IPS-11a (cell line): ENCODE measurements around the gene SPOCK1.

Experiments used
- H3K4me3 ChIP-seq: one replicate; pipeline ENCODE4 v1.5.1; 2013; ENCODE audit warnings: low read depth, low read length, control low read depth

SPOCK1 gene

DNA sequence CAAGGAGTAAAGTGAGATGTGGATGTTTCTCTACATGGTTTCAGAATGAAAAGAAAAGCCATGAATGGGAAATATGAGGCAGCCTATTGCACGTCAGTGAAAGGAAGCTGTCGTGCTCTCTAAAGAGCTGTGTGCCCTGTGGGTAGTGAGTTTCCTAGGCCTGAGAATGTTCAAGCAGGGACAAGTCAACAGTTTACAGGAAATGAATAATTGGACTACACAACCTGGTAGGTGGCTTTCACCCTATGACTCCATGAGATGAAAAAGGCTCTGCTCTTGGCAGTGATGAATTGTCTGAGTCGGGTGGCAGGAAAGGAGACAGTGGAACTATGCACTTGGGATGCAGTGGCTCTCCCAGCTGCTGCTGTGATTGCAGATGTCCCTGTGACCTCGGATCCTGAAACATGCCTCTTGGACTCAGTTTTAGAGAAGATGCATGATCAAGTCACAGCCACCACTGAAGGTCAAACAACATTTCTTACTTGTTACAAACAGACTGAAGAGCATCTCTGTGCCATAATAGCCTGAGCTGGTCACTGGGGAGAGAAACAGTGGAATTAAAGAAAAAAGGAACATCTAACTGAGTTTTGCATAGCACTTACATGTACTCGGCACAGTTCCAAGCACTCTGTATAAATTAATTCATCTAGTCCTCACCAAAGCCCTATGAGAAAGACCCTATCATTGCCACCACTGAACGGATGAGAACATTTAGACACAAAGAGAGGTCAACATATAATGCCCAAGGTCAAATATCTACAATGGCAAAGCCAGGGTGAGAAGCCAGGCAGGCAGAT, 293.7 kb downstream of the SPOCK1 start:
- no peak overlapping the region for H3K4me3 ChIP-seq

DNA sequence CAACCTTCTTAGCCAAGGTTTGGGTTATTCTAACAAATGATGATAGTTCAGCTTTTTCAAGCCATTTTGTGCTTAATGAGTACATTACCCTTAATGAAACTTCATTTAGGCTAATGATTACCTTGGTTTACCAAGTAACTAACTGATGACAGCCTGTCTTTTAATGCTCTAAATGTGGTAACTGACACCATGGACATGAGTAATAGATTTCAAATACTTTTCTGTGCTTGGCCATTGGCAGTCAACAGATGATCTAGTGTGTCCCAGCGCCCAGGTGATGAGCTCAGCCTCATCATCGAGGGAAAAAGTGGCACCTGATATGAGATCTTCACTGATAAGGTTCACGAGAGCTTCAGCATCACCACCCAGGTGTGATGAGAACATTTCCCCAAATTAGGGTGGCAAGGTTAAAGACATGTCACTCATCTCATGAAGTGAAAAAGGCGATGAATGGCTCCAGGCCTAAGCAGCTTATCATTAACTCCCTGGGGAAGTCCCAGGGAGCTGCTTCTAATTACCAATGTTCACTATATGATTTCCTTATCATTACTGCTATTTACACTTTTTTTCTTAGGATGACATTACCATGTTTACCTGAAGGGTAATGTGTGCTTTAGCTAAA, 296.0 kb downstream of the SPOCK1 start:
- no peak overlapping the region for H3K4me3 ChIP-seq

DNA sequence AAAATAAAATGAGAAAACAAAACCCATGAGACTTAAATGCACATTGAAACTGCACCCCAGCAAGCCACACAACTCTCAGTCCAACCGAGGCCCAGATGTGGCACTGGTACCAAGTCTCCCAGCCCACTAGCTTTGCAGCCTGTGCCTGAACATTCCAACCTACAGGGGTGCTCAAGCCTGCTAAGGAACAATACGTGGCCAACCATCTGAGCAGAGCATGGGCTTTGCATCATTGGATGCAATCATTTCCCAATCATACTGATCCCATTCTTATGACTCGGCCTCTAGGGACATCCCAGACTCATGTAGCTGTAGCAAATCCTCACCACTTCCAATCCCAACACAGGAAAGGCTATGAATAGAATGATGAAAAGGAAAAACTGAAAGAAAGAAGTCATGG, 297.2 kb downstream of the SPOCK1 start:
- no peak overlapping the region for H3K4me3 ChIP-seq

DNA sequence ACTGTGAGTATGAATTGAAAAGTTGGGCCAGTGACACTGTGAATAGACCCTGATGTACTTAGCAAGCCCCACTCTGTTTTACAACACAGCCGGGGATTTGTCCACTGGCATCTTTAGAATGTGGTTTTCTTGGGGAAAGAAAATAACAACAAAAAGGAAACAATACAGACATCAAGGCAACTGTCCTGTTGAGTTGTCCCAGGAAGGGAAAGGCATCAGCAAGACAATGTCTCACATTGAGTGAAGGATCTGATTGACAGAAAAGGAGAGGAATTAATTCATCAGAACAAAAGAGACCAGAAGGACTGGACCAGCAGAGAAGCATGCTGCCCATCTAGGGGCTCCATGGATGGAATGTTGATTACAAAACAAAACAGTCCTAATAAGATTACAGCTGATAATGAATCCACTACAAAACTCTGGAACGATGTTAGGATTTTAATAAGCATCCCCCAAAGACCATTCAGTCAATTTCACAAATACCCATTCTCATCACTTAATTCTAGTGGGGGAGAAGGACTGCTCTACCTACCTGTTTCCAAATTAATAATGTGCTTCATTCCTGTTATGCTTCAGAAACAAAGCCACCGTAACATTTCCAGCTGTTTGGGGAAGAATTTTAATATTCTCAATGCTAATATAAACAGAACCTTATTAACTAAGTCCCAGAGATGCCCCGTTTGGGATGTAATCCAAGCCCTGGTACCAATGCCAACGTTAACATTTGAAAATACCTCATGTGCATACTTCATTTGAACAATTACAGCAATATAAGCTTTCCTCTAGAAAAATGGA, 298.0 kb downstream of the SPOCK1 start:
- H3K4me3 ChIP-seq = no peak overlapping the region

DNA sequence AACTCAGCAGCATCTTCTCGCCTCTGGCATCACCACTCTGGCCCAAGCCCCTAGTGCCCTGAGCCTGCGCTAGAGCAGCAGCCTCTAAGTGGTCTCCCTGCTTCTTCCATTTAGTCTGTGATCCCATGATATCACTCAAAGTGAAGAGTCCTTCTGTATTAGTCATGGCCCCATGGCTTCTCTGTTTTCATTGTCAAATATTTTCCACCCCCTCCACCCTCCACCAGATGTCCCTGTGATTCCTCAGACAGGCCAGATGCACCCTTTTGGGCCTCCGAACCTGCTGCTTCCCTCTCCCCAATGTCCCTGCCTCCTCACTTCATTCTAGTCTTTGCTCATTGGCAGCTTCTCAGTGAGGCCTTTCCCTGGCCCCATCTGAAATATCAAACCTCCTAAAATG, 299.2 kb downstream of the SPOCK1 start:
- H3K4me3 ChIP-seq = no peak overlapping the region

DNA sequence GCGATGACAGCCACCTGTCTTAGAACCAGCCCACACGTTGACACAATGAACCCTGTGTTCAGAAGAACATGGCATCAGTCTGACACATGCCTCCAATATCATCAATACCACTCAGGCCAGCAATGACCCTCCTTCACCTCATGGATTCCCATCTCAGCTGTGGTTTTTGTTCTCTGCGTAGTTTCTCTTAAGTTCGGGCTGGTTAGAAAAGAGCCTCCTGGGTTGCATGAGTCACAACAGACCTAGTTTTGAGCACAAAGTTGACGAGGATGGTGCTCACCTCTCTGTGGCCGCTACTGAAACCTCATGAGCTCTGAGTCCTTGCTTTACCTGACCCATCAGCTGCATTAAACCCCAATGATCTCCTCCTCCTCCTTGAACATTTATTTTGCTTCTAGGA, 299.9 kb downstream of the SPOCK1 start:
- no peak overlapping the region for H3K4me3 ChIP-seq

DNA sequence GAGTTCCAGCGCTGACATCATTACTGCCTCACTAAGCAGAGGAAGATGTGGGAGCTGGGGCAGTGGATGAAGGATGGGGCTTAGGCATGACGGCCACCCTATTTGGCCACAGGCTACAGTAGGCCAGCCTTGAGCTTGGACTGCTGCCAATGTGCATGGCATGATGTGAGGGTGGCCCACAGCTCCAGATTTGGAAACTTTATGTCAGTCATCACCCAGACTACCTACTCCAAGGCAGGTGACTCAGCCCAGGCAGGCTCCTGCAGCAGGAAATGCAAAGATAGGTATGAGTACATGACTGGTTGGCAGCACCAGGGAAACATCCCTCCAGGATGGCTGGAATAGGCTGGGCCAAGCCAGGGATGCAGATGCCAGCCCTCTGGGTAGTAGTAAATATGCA, 303.6 kb downstream of the SPOCK1 start:
- H3K4me3 ChIP-seq = no peak overlapping the region

DNA sequence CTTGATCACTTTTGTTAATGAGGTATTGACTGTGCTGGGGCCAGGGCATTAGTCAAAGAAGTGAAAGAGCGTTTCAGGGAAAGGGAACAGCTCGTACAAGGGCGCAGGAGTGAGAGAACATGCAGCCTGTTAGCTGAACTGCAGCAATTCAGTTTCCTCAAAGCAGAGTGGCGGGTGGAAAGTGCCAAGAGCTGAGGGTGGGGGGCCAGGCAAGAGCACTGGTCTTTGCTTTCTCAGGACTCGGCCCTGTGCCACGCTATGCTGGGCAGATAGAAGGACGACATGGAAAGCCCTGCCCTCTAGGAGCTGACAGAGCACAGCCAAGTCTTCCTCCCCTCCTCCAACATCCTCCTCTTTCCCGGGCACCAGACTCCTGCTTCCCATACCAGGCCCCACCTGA, 304.8 kb downstream of the SPOCK1 start:
- no peak overlapping the region for H3K4me3 ChIP-seq

DNA sequence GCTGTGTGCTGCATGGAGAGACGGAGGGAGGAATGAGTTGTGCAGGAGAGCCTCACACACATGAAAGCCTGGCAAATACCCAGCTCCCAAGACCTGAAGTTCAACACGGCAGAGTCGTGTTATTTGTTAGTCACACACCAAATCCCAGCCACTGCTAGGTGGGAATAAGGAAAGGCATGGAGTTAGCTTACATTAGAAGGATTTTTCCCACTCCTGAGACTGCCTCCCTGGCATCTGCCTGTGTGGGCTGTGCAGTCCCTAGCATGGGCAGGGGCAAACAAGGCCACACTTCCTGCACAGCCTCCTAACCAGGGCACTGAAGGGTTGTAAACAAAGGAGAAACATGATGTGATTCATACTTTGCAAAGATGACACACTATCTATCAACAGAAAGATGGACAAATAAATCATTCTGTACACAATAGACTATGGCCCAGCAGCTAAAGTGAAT, 306.8 kb downstream of the SPOCK1 start:
- no peak overlapping the region for H3K4me3 ChIP-seq

DNA sequence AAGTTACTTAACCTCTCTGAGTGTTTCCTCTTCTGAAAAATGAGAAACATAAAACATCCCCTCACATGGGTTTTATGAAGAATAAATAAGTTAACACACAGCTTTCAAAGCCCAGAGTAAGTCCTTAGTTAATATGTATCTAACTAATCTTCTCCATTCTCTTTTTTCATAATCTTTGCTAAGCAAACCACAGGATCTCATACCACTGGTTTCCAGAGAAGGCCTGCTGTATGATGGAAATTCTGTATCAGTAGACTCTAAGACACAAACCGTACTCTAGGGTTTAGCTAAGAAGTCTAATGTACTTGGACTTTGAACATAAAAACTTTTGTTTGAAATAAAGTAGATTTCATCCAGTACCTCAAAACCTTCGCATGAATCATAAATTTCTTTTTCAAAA, 307.9 kb downstream of the SPOCK1 start:
- no peak overlapping the region for H3K4me3 ChIP-seq

DNA sequence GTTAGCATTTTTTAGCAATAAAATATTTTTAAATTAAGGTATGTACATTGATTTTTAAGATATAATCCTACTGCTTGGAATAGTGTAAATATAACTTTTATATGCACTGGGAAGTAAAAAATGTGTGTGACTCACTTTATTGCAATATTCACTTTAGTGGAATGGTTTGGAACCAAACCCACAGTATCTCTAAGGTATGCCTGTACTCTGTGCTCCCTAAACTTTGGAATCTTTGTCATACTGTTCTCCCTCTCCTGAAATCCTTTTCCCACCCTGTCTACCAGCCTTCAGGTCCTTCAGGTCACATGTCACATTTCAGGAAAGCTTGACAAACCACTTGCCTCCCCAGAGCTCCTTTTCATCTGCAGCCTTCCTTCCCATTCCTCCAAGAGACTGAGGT, 308.7 kb downstream of the SPOCK1 start:
- no peak overlapping the region for H3K4me3 ChIP-seq

DNA sequence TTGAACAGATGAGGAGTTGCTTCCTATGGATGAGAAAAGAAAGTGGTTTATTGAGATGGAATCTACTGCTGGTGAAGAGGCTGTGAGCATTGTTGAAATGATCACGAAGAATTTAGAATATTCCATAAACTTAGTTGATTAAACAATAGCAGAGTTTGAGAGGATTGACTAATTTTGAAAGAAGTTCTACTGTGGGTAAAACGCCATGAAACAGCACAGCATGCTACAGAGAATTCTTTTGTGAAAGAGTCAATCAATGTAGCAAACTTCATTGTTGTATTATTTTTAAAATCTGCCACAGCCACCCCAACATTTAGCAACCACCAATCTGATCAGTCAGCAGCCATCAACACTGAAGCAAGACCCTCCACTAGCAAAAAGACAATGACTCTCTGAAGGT, 309.1 kb downstream of the SPOCK1 start:
- H3K4me3 ChIP-seq = no peak overlapping the region

DNA sequence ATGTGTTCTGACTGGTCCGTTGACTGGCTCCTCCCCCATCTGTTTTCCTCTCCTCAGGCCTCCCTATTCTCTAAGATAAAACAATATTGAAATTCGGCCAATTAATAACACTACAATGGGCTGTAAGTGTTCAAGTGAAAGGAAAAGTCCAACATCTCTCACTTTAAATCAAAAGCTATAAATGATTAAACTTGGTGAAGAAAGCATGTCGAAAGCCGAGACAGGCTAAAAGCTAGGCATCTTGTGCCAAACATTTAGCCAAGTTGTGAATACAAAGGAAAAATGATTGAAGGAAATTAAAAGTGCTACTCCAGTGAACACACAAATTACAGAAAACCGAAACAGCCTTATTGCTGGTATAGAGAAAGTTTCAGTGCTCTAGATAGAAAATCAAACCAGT, 310.6 kb downstream of the SPOCK1 start:
- H3K4me3 ChIP-seq = no peak overlapping the region

DNA sequence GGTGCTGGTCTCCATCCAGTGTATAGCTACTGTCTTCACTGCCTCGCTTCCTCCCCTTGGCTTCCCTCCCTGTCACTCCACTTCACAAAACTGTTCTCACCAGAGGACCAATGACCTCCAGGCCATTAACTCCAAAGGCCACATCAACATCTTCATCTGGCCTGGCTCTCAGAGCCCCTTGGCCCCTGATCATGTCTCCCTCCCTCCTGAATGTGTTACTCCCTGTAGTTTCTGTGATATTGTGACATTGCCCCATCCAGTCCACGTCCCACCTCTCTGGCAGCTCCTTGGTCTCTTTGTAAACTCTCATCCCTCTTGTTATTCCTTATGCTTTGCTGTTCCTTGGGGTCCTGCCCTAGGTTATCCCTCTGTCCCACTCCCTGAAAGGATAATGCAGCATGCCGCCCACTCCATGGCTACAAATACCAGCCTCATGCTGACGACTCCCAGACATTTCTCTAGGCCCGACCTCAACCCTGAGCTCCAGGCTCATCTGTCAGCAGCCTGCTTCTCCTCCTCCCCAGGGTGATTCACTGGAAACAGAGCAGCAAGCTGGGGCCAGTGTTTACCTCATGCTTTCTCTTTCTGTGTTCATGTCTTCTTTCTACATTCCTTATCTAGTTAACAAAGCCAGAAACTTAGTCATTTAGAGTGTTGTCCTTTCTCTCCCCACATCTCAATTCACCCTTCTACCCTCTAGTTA, 312.2 kb downstream of the SPOCK1 start:
- no peak overlapping the region for H3K4me3 ChIP-seq

DNA sequence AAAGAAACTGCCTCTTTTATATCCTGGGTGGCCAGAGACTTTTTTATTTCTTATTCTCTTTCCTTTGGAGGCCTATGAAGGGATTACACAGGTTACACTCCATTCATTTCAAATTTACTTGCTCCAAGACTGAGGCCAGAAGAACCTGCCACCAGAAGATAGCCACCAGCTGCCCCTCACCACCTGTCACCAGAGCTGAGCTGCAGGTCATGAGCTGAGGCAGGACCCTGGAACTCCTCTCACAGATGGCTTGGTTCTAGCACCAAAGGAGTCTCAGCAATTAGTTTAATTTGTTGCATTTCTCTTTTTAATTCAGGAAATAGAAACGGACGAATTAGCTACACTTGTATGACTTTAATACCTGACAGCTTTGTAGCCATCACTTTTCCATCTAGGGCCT, 313.9 kb downstream of the SPOCK1 start:
- H3K4me3 ChIP-seq = no peak overlapping the region

DNA sequence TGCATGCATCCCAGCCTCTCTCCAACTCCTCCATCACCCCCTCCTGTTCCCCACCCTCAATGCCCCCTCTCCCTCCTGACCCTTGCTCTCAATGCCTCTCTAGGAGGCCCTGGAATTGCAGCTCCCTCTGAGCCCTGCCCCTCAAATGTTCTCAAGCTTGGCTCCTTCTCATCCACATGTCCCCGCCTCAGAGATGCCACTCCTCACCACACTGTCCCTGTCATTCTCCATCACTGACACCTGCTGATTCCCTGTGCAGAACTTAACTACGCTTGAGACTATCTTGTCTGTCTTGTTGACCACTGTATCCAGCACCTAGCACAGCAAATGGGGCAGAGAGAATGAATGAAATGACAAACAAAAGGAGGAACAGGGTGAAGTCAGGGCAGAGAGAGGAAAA, 314.4 kb downstream of the SPOCK1 start:
- no peak overlapping the region for H3K4me3 ChIP-seq

DNA sequence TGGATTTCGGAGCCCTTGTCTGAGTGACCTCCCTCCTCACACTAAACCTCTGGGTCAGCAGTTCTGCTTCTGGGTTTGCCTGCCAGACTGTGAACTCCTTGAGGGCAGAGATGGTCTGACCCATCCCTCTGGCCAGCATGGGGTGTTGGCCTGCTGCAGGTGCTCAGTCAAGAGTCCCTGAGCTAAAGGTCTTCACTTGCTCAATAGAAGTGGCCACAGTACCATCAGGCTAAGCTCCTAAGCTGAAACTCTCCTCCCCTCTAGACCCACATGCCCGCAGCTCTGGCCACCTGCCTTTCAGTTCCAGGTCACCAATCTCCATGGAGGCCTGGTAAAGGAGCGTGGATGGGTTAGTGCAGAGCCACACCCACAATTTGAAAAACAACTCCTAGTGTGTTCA, 316.6 kb downstream of the SPOCK1 start:
- H3K4me3 ChIP-seq = no peak overlapping the region

DNA sequence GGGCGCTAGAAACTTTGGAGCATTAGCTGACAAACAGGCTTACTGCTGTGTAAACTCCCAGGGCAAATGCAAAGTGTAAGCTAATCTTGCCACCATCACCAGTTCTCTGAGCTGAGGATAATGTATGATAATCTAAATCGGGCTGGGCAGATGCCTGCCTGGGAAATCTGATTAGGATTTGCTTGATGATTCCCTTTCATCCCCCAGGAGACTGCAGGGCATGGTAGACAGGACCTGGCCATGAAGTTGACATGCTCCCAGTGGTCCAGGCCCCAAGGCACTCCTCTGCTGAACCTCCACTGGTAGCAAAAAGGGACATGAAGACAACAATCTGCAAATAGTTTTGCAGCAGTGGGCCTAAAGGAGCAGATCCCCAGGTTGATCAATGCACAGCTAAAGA, 317.5 kb downstream of the SPOCK1 start:
- H3K4me3 ChIP-seq = no peak overlapping the region

DNA sequence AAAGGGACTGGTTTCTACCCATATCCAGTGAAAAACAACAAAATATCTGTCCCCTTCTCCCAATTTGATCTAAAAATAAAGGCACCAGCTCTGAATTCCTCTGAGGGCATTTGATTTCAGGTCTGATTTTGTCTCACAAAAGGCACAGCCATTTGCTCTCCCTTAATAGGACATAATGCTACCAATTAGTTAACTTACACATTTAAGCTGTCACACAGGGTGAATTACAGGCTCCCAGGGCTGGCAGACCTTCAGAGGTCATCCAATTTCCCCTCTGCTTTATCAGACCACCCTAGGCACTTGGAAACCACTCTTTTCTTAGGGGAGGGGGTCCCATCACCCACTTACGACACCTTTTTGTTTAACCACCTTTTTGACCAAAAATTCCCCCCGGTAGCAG, 319.9 kb downstream of the SPOCK1 start:
- no peak overlapping the region for H3K4me3 ChIP-seq

DNA sequence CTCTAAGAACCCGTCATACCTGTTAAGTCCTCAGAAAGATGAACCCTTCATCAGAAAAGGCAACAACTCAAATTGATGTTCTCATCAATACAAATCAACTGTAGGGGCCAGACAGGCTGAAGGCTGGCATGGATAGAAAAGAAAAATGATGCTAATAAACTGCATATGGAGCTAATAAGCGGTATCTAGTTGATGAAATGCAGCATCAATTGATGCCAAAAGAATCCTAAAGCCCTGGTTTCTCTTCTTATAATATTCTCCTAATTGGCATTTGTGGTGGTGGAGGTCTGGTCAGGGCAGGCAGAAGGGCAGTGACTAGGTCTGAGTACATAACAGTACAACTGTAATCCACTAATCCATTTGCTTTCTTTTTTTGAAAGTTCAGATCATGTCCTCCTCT, 322.5 kb downstream of the SPOCK1 start:
- H3K4me3 ChIP-seq = no peak overlapping the region

DNA sequence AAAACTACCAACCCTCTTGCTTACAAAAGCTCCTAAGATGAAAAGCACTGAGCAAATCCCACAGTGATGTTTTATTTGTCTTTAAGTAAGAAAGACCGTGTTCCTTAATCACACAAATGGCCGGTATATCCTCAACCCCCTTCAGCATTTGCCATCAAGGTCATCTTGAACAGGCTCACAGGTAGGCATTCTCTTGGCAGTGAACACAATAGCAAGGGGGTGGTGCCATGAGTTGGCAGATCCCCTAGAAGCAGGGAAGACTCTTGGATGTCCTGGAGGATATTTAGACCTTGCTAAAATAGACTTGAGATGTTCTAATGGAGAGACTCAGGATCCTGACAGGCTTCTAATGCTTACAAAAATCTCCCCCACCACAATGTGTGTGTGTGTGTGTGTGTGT, 323.0 kb downstream of the SPOCK1 start:
- no peak overlapping the region for H3K4me3 ChIP-seq
